ENCODE results near the gene PDE4D.
"Not testable (repeated sequence)": the region's sequence is repeated elsewhere in the genome, so short reads cannot be mapped to it uniquely, and the experiment has no call there.

The PDE4D gene

GRCh38 chr5:59798862-59799667 lies 94.5 kb downstream of the PDE4D start:
- DNase-seq, result no peak

- no peak for DNase-seq
Observed at GRCh38 chr5:59795141-59795540, 98.4 kb downstream of the PDE4D start.

GRCh38 chr5:59792983-59793585 lies 100.4 kb downstream of the PDE4D start:
- no peak for DNase-seq

GRCh38 chr5:59791617-59792016 lies 101.9 kb downstream of the PDE4D start:
- no peak for DNase-seq

- DNase-seq, result no peak
Observed at GRCh38 chr5:59790776-59791475, 102.6 kb downstream of the PDE4D start.

DNA sequence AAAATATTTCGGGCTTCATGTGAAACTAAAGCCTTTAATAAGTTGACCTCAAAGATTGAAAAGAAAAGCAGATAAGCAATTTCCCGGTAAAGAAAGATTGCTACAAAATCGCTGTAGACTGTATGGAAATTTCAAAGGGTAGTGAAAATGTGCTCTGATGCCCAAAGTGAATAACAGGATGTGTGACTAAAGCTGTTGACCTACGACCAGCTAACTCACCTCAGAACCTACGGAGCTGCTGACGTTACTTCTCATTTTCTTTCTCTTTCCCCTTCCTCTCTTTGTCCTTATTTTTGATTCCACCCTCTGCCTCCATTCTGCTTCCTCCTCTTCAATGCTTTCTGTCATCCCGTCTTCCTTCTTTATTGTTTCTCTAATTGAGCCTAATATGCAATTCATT lies 103.2 kb downstream of the PDE4D start:
- no peak for DNase-seq

GRCh38 chr5:59789894-59790293 lies 103.6 kb downstream of the PDE4D start:
- no peak for DNase-seq

GRCh38 chr5:59789197-59789596 lies 104.3 kb downstream of the PDE4D start:
- DNase-seq, result no peak

DNA sequence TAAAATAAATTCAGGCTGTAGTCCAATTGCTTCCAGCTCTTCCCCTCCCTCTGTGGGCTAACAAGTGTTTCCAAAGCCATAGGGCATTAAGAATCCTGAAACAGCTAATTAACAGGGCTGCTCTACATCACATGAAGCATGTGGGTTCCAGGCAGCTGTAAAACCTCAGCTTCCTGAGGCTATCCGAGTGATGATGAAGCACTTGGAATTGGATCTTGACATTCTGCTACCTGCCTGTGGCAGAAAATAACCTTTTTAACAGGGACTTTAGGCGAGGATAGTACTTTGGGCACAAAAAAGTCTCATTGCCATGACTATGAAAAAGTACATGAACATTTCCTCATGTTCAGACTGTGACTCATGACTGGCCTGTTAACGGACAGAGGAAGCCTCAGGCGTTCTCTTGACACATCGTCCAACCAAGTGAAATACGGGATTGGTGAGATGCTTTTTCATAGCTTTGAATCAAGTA lies 107.2 kb downstream of the PDE4D start:
- DNase-seq, result no peak

GRCh38 chr5:59785676-59786333 lies 107.7 kb downstream of the PDE4D start:
- no peak for DNase-seq

GRCh38 chr5:59784708-59785107 lies 108.8 kb downstream of the PDE4D start:
- DNase-seq, result not testable (repeated sequence)

GRCh38 chr5:59783264-59783663 lies 110.3 kb downstream of the PDE4D start:
- DNase-seq, result no peak

GRCh38 chr5:59782856-59783255 lies 110.7 kb downstream of the PDE4D start:
- no peak for DNase-seq

- no peak for DNase-seq
Observed at GRCh38 chr5:59779453-59779852, 114.1 kb downstream of the PDE4D start.

GRCh38 chr5:59777028-59777427 lies 116.5 kb downstream of the PDE4D start:
- no peak for DNase-seq

- no peak for DNase-seq
Observed at GRCh38 chr5:59773294-59773693, 120.2 kb downstream of the PDE4D start.

DNA sequence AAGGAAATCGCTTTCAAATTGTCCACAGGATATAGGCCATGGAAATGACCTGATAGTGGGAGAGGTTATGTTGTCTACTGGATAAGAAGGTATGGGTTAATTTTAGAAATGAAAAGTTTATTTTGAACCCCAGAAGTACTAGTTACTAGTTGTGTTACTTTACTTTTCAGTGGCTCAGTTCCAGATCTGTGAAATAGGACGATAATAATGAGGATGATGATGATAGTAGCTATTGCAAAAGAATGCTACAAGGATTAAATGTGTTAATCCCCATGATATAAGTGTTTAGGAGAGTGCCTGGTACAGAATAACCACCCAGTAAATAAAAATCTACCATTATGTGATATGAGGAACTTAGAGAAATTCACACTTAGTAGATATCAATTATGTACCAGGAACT lies 120.8 kb downstream of the PDE4D start:
- no peak for DNase-seq

DNA sequence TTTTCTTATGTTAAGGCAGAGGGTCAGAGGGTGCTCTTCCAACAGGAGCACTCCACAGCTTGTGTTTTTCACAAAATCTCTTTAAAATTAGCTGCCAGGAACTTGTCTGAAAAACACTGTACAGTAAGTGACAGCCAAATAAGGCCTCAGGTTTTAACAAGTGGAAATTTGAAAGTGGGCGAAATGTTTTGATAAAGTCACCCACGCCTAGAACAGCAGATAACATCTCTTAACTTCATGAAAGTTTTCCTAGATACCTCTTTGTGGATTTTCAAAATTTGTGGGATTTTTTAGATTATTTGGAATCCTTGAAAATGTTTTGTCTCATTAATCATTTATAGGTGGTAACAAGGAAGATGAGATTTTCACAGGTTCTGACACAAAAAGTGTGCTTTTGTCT lies 121.3 kb downstream of the PDE4D start:
- DNase-seq, result no peak

- DNase-seq, result no peak
Observed at GRCh38 chr5:59770953-59771352, 122.6 kb downstream of the PDE4D start.

- DNase-seq, result no peak
Observed at GRCh38 chr5:59769832-59770231, 123.7 kb downstream of the PDE4D start.

GRCh38 chr5:59769041-59769360 lies 124.5 kb downstream of the PDE4D start:
- DNase-seq, result no peak

DNA sequence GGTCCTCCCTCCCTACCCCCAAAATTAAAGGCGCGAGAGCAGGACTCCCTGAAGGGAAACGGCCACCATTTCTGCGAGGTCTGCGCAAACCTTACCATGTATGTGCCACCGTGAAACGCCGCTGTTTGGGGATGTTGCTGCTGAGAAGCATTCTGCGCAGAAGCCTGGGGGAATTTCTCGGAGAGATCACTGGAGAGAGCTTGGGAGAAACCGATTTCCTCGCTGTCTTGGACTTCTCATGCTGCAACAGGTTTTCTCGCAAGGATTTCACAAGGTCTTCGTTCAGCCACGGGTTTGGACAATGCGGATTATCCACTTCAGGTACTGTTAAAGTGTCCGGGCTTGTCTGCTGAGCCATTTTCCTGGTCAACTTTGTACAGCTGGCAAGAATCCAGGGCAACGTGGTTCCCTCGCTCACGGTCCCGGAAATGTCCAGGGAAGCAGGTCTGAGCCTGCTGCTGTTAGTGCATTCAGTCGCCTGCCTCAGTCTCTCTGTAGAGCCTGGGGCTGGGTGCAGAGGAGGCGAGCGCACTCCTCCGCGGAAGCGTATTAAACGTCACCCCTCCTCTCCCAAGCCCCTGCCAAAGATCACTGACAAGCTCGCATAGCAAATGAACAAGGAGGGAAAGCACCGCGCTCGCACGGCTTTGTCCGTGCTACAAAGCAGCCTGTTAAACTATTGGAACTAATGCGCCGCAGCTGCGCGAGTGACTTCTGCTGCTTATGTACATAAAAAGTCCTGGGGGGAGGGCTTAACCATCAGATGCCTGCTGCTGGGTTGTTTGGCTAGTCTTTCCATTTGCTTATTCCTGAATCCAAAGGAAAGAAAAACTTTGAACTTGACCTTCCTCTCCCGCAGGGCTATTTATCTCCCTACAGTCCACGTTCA lies 125.1 kb downstream of the PDE4D start:
- no peak for DNase-seq

Measured in activated gamma-delta T cell treated with Interleukin-2 at 50 U/mL for 16 hours (primary cell).